H9 (cell line): ENCODE measurements around the gene IGSF11. TPM values are rescaled to one million over a fixed set of nuclear protein-coding genes. Genes with fewer than 3 reads are reported as not detected.

ENCODE experiments used
- DNase-seq: peaks from one replicate; pipeline ENCODE4 v3.0.0-alpha.2; 2017
- H2AFZ ChIP-seq: one replicate; pipeline ENCODE4 v1.6.1; 2013; ENCODE audit warnings: mild to moderate bottlenecking, low read length, control low read depth, moderate library complexity
- H2AK5ac ChIP-seq: 2 replicates; pipeline ENCODE4 v1.6.1; 2013; ENCODE audit warnings: low read length, control low read depth, mixed read lengths; ENCODE audit not compliant: insufficient read length
- H2BK120ac ChIP-seq: one replicate; pipeline ENCODE4 v1.6.1; 2013; ENCODE audit warnings: low read depth, mild to moderate bottlenecking, low read length, control low read depth, inconsistent platforms; ENCODE audit not compliant: poor library complexity, severe bottlenecking
- H2BK12ac ChIP-seq: 2 replicates; pipeline ENCODE4 v1.6.1; 2013; ENCODE audit warnings: low read length, control low read depth, mixed read lengths, low read depth; ENCODE audit not compliant: insufficient read length
- H2BK15ac ChIP-seq: 2 replicates; pipeline ENCODE4 v1.6.1; 2013; ENCODE audit warnings: low read depth, low read length, control low read depth
- H2BK20ac ChIP-seq: one replicate; pipeline ENCODE4 v1.6.1; 2013; ENCODE audit warnings: low read depth, mild to moderate bottlenecking, low read length, control low read depth, inconsistent platforms; ENCODE audit not compliant: poor library complexity, severe bottlenecking
- H2BK5ac ChIP-seq: 2 replicates; pipeline ENCODE4 v1.6.1; 2013; ENCODE audit warnings: low read length, control low read depth, mixed read lengths; ENCODE audit not compliant: insufficient read length
- H3K14ac ChIP-seq: 2 replicates; pipeline ENCODE4 v1.6.1; 2013; ENCODE audit warnings: low read length, control low read depth; ENCODE audit not compliant: insufficient read depth
- H3K18ac ChIP-seq: 2 replicates; pipeline ENCODE4 v1.6.1; 2013; ENCODE audit warnings: low read depth, mild to moderate bottlenecking, mixed read lengths, low read length, control low read depth; ENCODE audit not compliant: insufficient read length
- H3K23ac ChIP-seq: 2 replicates; pipeline ENCODE4 v1.6.1; 2013; ENCODE audit warnings: low read length, control low read depth, mixed read lengths, low read depth; ENCODE audit not compliant: insufficient read length
- H3K23me2 ChIP-seq: 2 replicates; pipeline ENCODE4 v1.6.1; 2013; ENCODE audit warnings: low read depth, mild to moderate bottlenecking, mixed read lengths, low read length, control low read depth; ENCODE audit not compliant: insufficient read length, poor library complexity, severe bottlenecking
- H3K27ac ChIP-seq: 2 replicates; pipeline ENCODE4 v1.5.1; 2013; ENCODE audit warnings: low read length, control low read depth, mixed read lengths, low read depth; ENCODE audit not compliant: insufficient read length
- H3K27me3 ChIP-seq: 2 replicates; pipeline ENCODE4 v1.6.1; 2013; ENCODE audit warnings: low read length, control low read depth, inconsistent platforms; ENCODE audit not compliant: insufficient read depth
- H3K4ac ChIP-seq: 2 replicates; pipeline ENCODE4 v1.6.1; 2013; ENCODE audit warnings: low read depth, mild to moderate bottlenecking, control low read depth, inconsistent platforms, low read length, moderate library complexity
- H3K4me1 ChIP-seq: 2 replicates; pipeline ENCODE4 v1.6.1; 2013; ENCODE audit warnings: low read length, control low read depth, inconsistent platforms; ENCODE audit not compliant: insufficient read depth
- H3K4me2 ChIP-seq: 2 replicates; pipeline ENCODE4 v1.6.1; 2013; ENCODE audit warnings: low read length, control low read depth, mixed read lengths; ENCODE audit not compliant: insufficient read length, insufficient read depth
- H3K56ac ChIP-seq: 2 replicates; pipeline ENCODE4 v1.6.1; 2013; ENCODE audit warnings: low read depth, mild to moderate bottlenecking, mixed read lengths, low read length, control low read depth; ENCODE audit not compliant: insufficient read length
- H3K79me1 ChIP-seq: 2 replicates; pipeline ENCODE4 v1.6.1; 2013; ENCODE audit warnings: low read depth, mild to moderate bottlenecking, moderate library complexity, low read length, control low read depth, inconsistent platforms; ENCODE audit not compliant: insufficient read depth, poor library complexity, severe bottlenecking
- H3K79me2 ChIP-seq: 2 replicates; pipeline ENCODE4 v1.6.1; 2013; ENCODE audit warnings: low read length, control low read depth, inconsistent platforms; ENCODE audit not compliant: insufficient read depth
- H3K9ac ChIP-seq: 2 replicates; pipeline ENCODE4 v1.6.1; 2013; ENCODE audit warnings: low read length, control low read depth, mixed read lengths; ENCODE audit not compliant: insufficient read length; ENCODE audit errors: extremely low read depth
- H3K9me3 ChIP-seq: one replicate; pipeline ENCODE4 v1.6.1; 2013; ENCODE audit warnings: low read depth, low read length, inconsistent platforms; ENCODE audit not compliant: control insufficient read depth
- H3T11ph ChIP-seq: one replicate; pipeline ENCODE4 v1.6.1; 2013; ENCODE audit warnings: mild to moderate bottlenecking, low read length, control low read depth, inconsistent platforms
- H4K20me1 ChIP-seq: one replicate; pipeline ENCODE4 v1.6.1; 2013; ENCODE audit not compliant: control insufficient read depth, insufficient read length, insufficient read depth
- H4K5ac ChIP-seq: 2 replicates; pipeline ENCODE4 v1.6.1; 2013; ENCODE audit warnings: low read depth, mild to moderate bottlenecking, mixed read lengths, low read length, control low read depth; ENCODE audit not compliant: insufficient read length
- H4K8ac ChIP-seq: replicated peaks from 2 replicates; pipeline ENCODE4 v1.6.1; 2013; ENCODE audit warnings: low read length, control low read depth, mixed read lengths, low read depth; ENCODE audit not compliant: insufficient read length
- H4K91ac ChIP-seq: 2 replicates; pipeline ENCODE4 v1.6.1; 2013; ENCODE audit warnings: low read depth, mild to moderate bottlenecking, moderate library complexity, mixed read lengths, low read length, control low read depth; ENCODE audit not compliant: insufficient read length
- H3K27ac Mint-ChIP-seq, 3 experiments: 2 replicates in 2 of 3; 3 replicates in 1 of 3; pipeline ENCODE4 v1.8.0; 2020 to 2021; ENCODE audit warnings: mixed read lengths in 3 of 3, mild to moderate bottlenecking in 1 of 3, moderate library complexity in 1 of 3
- H3K27me3 Mint-ChIP-seq: 2 replicates; pipeline ENCODE4 v1.8.0; 2021; ENCODE audit warnings: low read depth, mild to moderate bottlenecking, moderate library complexity, mixed read lengths
- H3K36me3 Mint-ChIP-seq, 3 experiments: 2 replicates in 2 of 3; 3 replicates in 1 of 3; pipeline ENCODE4 v1.8.0; 2020 to 2021; ENCODE audit warnings: low read depth in 3 of 3, mixed read lengths in 3 of 3; ENCODE audit not compliant: insufficient read depth in 1 of 3
- H3K4me1 Mint-ChIP-seq, 2 experiments: 2 replicates each; pipeline ENCODE4 v1.8.0; 2020; ENCODE audit warnings: mixed read lengths in 2 of 2
- H3K4me3 Mint-ChIP-seq, 2 experiments: 2 replicates in 1 of 2; 3 replicates in 1 of 2; pipeline ENCODE4 v1.8.0; 2020 to 2021; ENCODE audit warnings: mild to moderate bottlenecking in 2 of 2, mixed read lengths in 2 of 2, moderate library complexity in 1 of 2
- H3K9me3 Mint-ChIP-seq, 2 experiments: 2 replicates in 1 of 2; 3 replicates in 1 of 2; pipeline ENCODE4 v1.8.0; 2020; ENCODE audit warnings: mild to moderate bottlenecking in 2 of 2, mixed read lengths in 2 of 2, moderate library complexity in 1 of 2
- WGBS: extraction: QIAGEN DNeasy Blood & Tissue Kit; methylation state at CpG from one replicate; pipeline ENCODE4 v1.1.7; 2013; ENCODE audit warnings: missing lambda C conversion rate, low lambda C conversion rate, mixed read lengths; ENCODE audit not compliant: insufficient read length; ENCODE audit errors: extremely low coverage; 5-methylcytosine and 5-hydroxymethylcytosine counted together
- total RNA-seq: library from RNA; stranded (reverse); gene quantifications from 2 replicates; pipeline ENCODE4 v1.2.1, GENCODE V29; 2021
- TF ChIP-seq, protein P1 (sequence below): fragments of 200-600 bp; sonication (generic); conservative IDR thresholded peaks from 3 replicates; pipeline ENCODE4 v1.8.0; 2021; ENCODE audit warnings: antibody characterized with exemption, mild to moderate bottlenecking

Gene IGSF11
- total RNA-seq, 1 experiment from 2014 or later: 1.6 TPM

GRCh38 chr3:118997190-118997589 is 37.5 kb downstream of the IGSF11 start:
- TF ChIP-seq, protein P1, sequence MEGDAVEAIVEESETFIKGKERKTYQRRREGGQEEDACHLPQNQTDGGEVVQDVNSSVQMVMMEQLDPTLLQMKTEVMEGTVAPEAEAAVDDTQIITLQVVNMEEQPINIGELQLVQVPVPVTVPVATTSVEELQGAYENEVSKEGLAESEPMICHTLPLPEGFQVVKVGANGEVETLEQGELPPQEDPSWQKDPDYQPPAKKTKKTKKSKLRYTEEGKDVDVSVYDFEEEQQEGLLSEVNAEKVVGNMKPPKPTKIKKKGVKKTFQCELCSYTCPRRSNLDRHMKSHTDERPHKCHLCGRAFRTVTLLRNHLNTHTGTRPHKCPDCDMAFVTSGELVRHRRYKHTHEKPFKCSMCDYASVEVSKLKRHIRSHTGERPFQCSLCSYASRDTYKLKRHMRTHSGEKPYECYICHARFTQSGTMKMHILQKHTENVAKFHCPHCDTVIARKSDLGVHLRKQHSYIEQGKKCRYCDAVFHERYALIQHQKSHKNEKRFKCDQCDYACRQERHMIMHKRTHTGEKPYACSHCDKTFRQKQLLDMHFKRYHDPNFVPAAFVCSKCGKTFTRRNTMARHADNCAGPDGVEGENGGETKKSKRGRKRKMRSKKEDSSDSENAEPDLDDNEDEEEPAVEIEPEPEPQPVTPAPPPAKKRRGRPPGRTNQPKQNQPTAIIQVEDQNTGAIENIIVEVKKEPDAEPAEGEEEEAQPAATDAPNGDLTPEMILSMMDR: no peak
- Mint-ChIP-seq H3K4me3 (no peak overlapping the region), H3K36me3 (no peaks in the 10 kb centered on the region), H3K27ac (no peak overlapping the region), H3K4me1 (peaks cover 7 to 9% of the 10 kb centered on the region in 2 experiments), H3K9me3 (no peaks in the 10 kb centered on the region), H3K27me3 (no peaks in the 10 kb centered on the region)
- Histone ChIP-seq H3K79me2 (no peaks in the 10 kb centered on the region), H2BK120ac (no peak overlapping the region), H3K27ac (no peak overlapping the region), H2BK20ac (no peak overlapping the region), H3T11ph (no peak overlapping the region), H3K56ac (no peak overlapping the region), H3K79me1 (no peaks in the 10 kb centered on the region), H3K4ac (no peak overlapping the region), H2AK5ac (no peak overlapping the region), H2BK5ac (no peak overlapping the region), H3K18ac (no peak overlapping the region), H3K14ac (no peak overlapping the region), H3K23ac (no peak overlapping the region), H3K27me3 (no peaks in the 10 kb centered on the region), H3K9me3 (no peaks in the 10 kb centered on the region), H4K8ac (no peak overlapping the region), H3K4me1 (no peaks in the 10 kb centered on the region), H4K20me1 (no peaks in the 10 kb centered on the region), H3K23me2 (no peaks in the 10 kb centered on the region), H4K91ac (no peak overlapping the region), H4K5ac (no peak overlapping the region), H2BK15ac (no peak overlapping the region), H2BK12ac (no peak overlapping the region), H2AFZ (no peak overlapping the region), H3K9ac (no peak overlapping the region), H3K4me2 (no peak overlapping the region)
- no CpG with 5 or more reads among the region's 2 CpGs for WGBS
- DNase-seq: no peak
